CD4-positive, alpha-beta T cell (primary cell): ENCODE results near the gene SNX30. TPM values are rescaled to one million over a fixed set of nuclear protein-coding genes. Genes with fewer than 3 reads are reported as not detected.

Source experiments
- ATAC-seq: fragments of 200-7000 bp; cut with Tn5 transposase; one replicate; pipeline ENCODE4 v1.10.0; 2022; ENCODE audit warnings: mild to moderate bottlenecking; ENCODE audit not compliant: poor library complexity
- CTCF ChIA-PET: fragments of 350-600 bp; sonication (Branson Sonifier 250); formaldehyde crosslinking; loops from one replicate; lab custom pipeline; 2021; ENCODE audit warnings: antibody characterized with exemption, inconsistent platforms; lab: Charles Lee
- POLR2A ChIA-PET: fragments of 350-600 bp; sonication (Branson Sonifier 250); formaldehyde crosslinking; loops from one replicate; lab custom pipeline; 2021; ENCODE audit warnings: antibody characterized with exemption, inconsistent platforms; lab: Charles Lee
- DNase-seq, 14 experiments: peaks; one replicate each; pipeline ENCODE4 v3.0.0-alpha.2; 2013 to 2020; ENCODE audit warnings: mixed read lengths in 2 of 14
- H3K27ac ChIP-seq, 2 donors: one replicate each; pipeline versions ENCODE4 v1.5.1 to v1.7.0; 2013; ENCODE audit warnings: low read length in 2 of 2, low read depth in 1 of 2, mild to moderate bottlenecking in 1 of 2
- H3K27me3 ChIP-seq, 2 experiments: 1 replicate in 1 of 2; 2 replicates in 1 of 2; pipeline versions ENCODE4 v1.6.1 to v1.7.0; 2013; ENCODE audit warnings: low read length in 2 of 2, control low read depth in 1 of 2, mild to moderate bottlenecking in 1 of 2, moderate library complexity in 1 of 2; ENCODE audit not compliant: insufficient read depth in 2 of 2, control insufficient read depth in 1 of 2
- H3K36me3 ChIP-seq: one replicate; pipeline ENCODE4 v1.6.1; 2013; ENCODE audit warnings: low read length, control low read depth; ENCODE audit not compliant: insufficient read depth
- H3K4me1 ChIP-seq: one replicate; pipeline ENCODE4 v1.6.1; 2013; ENCODE audit warnings: low read length, control low read depth; ENCODE audit not compliant: insufficient read depth
- H3K4me3 ChIP-seq: one replicate; pipeline ENCODE4 v1.5.1; 2013; ENCODE audit warnings: mild to moderate bottlenecking, low read length, moderate library complexity
- H3K9me3 ChIP-seq, 2 experiments: 1 replicate in 1 of 2; 2 replicates in 1 of 2; pipeline versions ENCODE4 v1.6.1 to v1.7.0; 2013; ENCODE audit warnings: low read length in 2 of 2, mild to moderate bottlenecking in 2 of 2, control low read depth in 1 of 2, moderate library complexity in 1 of 2; ENCODE audit not compliant: control insufficient read depth in 1 of 2, insufficient read depth in 1 of 2
- H3K27ac Mint-ChIP-seq: one replicate; pipeline ENCODE4 v1.8.0; 2020; ENCODE audit warnings: mixed read lengths
- H3K27me3 Mint-ChIP-seq: one replicate; pipeline ENCODE4 v1.8.0; 2021; ENCODE audit warnings: mixed read lengths
- H3K36me3 Mint-ChIP-seq: one replicate; pipeline ENCODE4 v1.8.0; 2021; ENCODE audit warnings: low read depth, mixed read lengths
- H3K4me1 Mint-ChIP-seq: one replicate; pipeline ENCODE4 v1.8.0; 2021; ENCODE audit warnings: low read depth, mixed read lengths
- H3K4me3 Mint-ChIP-seq: one replicate; pipeline ENCODE4 v1.8.0; 2020; ENCODE audit warnings: mild to moderate bottlenecking, mixed read lengths
- H3K9me3 Mint-ChIP-seq: one replicate; pipeline ENCODE4 v1.8.0; 2020; ENCODE audit warnings: mixed read lengths
- CTCF ChIP-seq: fragments of 200-600 bp; IDR thresholded peaks from one replicate; pipeline ENCODE4 v1.8.0; 2022; ENCODE audit warnings: antibody characterized with exemption, mild to moderate bottlenecking
- intact Hi-C, 2 experiments: fragments of 100-400 bp; cut with DNase I in 1 of 2; cut with micrococcal nuclease in 1 of 2; formaldehyde crosslinking; loops; one replicate each; pipeline versions ENCODE4 v1.15.1 to v1.9.0; 2023 to 2025; cut with DNase I, micrococcal nuclease
- total RNA-seq, 174 experiments: library from RNA in 2 of 174; stranded (reverse) in 2 of 174; gene quantifications; one replicate each; pipeline ENCODE4 v1.2.3 and lab custom pipeline; 2021 to 2026

Gene SNX30
- total RNA-seq, 2 experiments from 2014 or later = 5.2 to 5.8 TPM

GRCh38 chr9:112822618-112823017, 72.1 kb downstream of the SNX30 start:
- H3K4me1 Mint-ChIP-seq = no peaks in the 10 kb centered on the region
- POLR2A ChIA-PET = no interaction called here
- H3K9me3 ChIP-seq = no peaks in the 10 kb centered on the region
- peaks cover 15% of the 10 kb centered on the region for H3K36me3 ChIP-seq
- CTCF ChIA-PET = no interaction called here
- no peak for TF ChIP-seq CTCF
- H3K27me3 ChIP-seq = no peaks in the 10 kb centered on the region
- H3K36me3 Mint-ChIP-seq = peaks cover 39% of the 10 kb centered on the region
- H3K27ac Mint-ChIP-seq = no peak overlapping the region
- no peaks in the 10 kb centered on the region for H3K9me3 Mint-ChIP-seq
- ATAC-seq (no peak), DNase-seq (no peak)
- H3K27ac ChIP-seq = no peak overlapping the region
- H3K4me1 ChIP-seq = no peaks in the 10 kb centered on the region
- H3K4me3 Mint-ChIP-seq = no peak overlapping the region
- intact Hi-C loops = no loop called here
- H3K27me3 Mint-ChIP-seq = no peaks in the 10 kb centered on the region
- no peak overlapping the region for H3K4me3 ChIP-seq

GRCh38 chr9:112823257-112823656, 72.7 kb downstream of the SNX30 start:
- POLR2A ChIA-PET = no interaction called here
- H3K36me3 ChIP-seq = peaks cover 9% of the 10 kb centered on the region
- no peaks in the 10 kb centered on the region for H3K27me3 ChIP-seq
- no peak for TF ChIP-seq CTCF
- H3K4me1 ChIP-seq = no peaks in the 10 kb centered on the region
- CTCF ChIA-PET = no interaction called here
- H3K36me3 Mint-ChIP-seq = peaks cover 35% of the 10 kb centered on the region
- intact Hi-C loops = no loop called here
- no peaks in the 10 kb centered on the region for H3K27me3 Mint-ChIP-seq
- no peak for DNase-seq
- no peak overlapping the region for H3K27ac Mint-ChIP-seq
- H3K9me3 ChIP-seq = no peaks in the 10 kb centered on the region
- H3K4me1 Mint-ChIP-seq = no peaks in the 10 kb centered on the region
- H3K27ac ChIP-seq = no peak overlapping the region
- H3K9me3 Mint-ChIP-seq = no peaks in the 10 kb centered on the region
- no peak overlapping the region for H3K4me3 Mint-ChIP-seq
- no peak for ATAC-seq
- no peak overlapping the region for H3K4me3 ChIP-seq

DNA sequence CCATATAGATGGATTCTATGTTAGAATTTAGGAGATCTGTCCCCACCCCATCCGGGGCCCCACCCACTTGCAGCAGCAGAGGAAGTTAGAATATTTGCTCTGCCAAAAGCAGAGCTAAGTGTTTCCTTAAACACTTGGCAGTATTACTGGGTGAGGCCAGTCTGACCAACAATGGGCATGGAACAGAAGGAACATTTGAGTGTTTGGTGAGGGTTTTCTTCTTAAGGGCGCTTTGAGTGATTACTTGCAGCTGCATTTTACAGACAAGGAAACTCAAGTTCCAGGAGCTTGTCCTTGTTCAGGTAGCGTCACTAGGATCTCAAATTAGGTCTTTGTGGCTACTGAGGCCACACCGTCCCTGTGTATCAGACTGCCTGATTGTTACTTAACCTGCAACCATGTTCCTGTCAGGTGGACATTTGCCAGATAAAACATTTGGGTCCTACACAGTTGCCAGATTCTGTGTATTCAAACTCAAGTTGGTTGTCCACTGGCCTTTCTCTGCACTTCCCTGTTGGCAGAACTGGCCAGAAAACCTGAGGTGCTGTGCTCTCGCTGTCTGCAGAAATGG, 80.8 kb downstream of the SNX30 start:
- POLR2A ChIA-PET = no interaction called here
- Mint-ChIP-seq H3K27me3 (no peaks in the 10 kb centered on the region), H3K4me3 (no peak overlapping the region), H3K4me1 (peaks cover 6% of the 10 kb centered on the region), H3K9me3 (no peaks in the 10 kb centered on the region), H3K27ac (no peak overlapping the region), H3K36me3 (peaks cover 30% of the 10 kb centered on the region)
- DNase-seq (peak in 1 of 14 experiments; percentile 5), ATAC-seq (no peak)
- H3K27ac ChIP-seq = no peak overlapping the region
- CTCF ChIA-PET = no interaction called here
- H3K9me3 ChIP-seq = no peaks in the 10 kb centered on the region
- H3K4me1 ChIP-seq = no peaks in the 10 kb centered on the region
- H3K36me3 ChIP-seq = peaks cover 22% of the 10 kb centered on the region
- H3K4me3 ChIP-seq = no peak overlapping the region
- intact Hi-C loops = no loop called here
- no peaks in the 10 kb centered on the region for H3K27me3 ChIP-seq
- TF ChIP-seq CTCF = no peak
